ENCODE data around the gene DCUN1D2.

- TF ChIP-seq CTCF (IDR thresholded peaks at IDR 0.05; ENCODE audit: insufficient read depth, low read length) (no peak), GABPA (IDR thresholded peaks at IDR 0.05; ENCODE audit: low read depth) (no peak), POLR2AphosphoS5 (IDR thresholded peaks at IDR 0.05; ENCODE audit: low read depth) (no peak), REST (IDR thresholded peaks at IDR 0.05; ENCODE audit: insufficient replicate concordance, low read depth) (no peak), SPI1 (IDR thresholded peaks at IDR 0.05; ENCODE audit: borderline replicate concordance, low read depth) (no peak)
Measured at GRCh38 chr13:113417008-113417751, 73.3 kb downstream of the DCUN1D2 start.

Data from HL-60 (cell line).